Measurements from ENCODE around the gene GOLGA7B.

Gene GOLGA7B

DNA sequence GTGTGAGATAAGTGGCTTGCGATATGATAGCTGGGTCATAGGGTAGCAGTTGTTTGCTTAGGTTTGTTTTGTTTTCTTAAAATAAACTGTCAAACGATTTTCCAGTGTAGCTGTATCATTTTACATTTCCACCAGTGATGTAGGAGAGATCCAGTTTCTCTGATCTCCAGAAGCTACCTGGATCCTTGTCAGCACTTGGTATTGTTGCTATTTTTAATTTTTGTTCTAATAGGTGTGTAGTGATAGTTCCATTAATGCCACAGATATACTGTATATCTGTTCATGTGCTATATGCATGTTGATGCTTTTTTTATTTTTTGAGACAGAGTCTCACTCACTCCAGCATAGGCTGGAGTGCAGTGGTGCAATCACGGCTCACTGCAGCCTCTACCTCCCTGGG, 44.4 kb downstream of the GOLGA7B start:
- no peak for TF ChIP-seq Cebpa-rat (IDR thresholded peaks at IDR 0.05)
- Histone ChIP-seq H3K9ac (no peak overlapping the region), H3K36me3 (no peaks in the 10 kb centered on the region)

DNA sequence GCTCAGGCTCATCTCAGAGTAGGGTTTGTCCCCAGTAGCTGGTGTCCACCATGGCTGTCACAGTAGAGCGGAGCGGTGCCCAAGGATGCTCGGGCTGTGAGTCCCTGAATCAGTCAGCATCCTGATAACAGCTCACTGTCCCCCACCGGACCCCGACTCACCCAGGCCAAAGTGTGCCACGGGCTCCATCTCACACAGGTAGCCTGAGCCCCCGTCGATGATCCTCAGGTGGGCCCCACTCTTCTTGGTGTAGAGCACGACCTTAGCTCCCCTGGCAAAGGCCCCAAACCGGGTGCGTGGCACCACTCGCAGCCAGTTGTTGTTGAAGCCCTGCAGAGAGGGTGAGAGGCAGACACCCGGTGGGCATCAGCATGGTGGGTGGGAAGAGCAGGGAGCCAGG, 45.4 kb downstream of the GOLGA7B start:
- peak overlapping the region in 1 of 11 experiments; percentile 44; a peak in 2 of 22 replicates for H3K4me2 ChIP-seq
- no peaks in the 10 kb centered on the region; a peak in 1 of 22 replicates for H4K20me1 ChIP-seq
- TF ChIP-seq Cebpa-rat (IDR thresholded peaks at IDR 0.05): no peak
- no peak overlapping the region for H3K27ac ChIP-seq
- H3K4me1 ChIP-seq: peaks cover 0 to 13% (median 8%) of the 10 kb centered on the region in 10 experiments; a peak in 8 of 20 replicates
- no peaks in the 10 kb centered on the region for H3K27me3 ChIP-seq
- no peaks in the 10 kb centered on the region for H3K9me3 ChIP-seq (replicated peaks in 1 of 11)
- no peak overlapping the region for H3K4me3 ChIP-seq
- H3K9ac ChIP-seq: no peak overlapping the region
- no peaks in the 10 kb centered on the region for H3K36me3 ChIP-seq

More for the DNA sequence above, 44.4 kb downstream of the GOLGA7B start:
- H4K20me1 ChIP-seq: no peaks in the 10 kb centered on the region; a peak in 1 of 22 replicates
- no peak overlapping the region for H3K27ac ChIP-seq
- no peak overlapping the region for H3K4me2 ChIP-seq
- H3K27me3 ChIP-seq: no peaks in the 10 kb centered on the region
- H3K4me1 ChIP-seq: peaks cover 3 to 17% (median 9%) of the 10 kb centered on the region in 10 experiments; a peak in 9 of 20 replicates
- H3K4me3 ChIP-seq: no peak overlapping the region
- no peaks in the 10 kb centered on the region for H3K9me3 ChIP-seq (replicated peaks in 1 of 11)

- no peak for TF ChIP-seq Cebpa-rat (IDR thresholded peaks at IDR 0.05)
- H3K27me3 ChIP-seq: no peaks in the 10 kb centered on the region
- H3K9ac ChIP-seq: no peak overlapping the region
- H3K4me2 ChIP-seq: peak overlapping the region in 8 of 11 experiments; percentile 4 to 48 (median 36); a peak in 11 of 22 replicates
- H3K27ac ChIP-seq: no peak overlapping the region
- H3K9me3 ChIP-seq (replicated peaks in 1 of 11): no peaks in the 10 kb centered on the region
- H3K4me1 ChIP-seq: peaks cover 0 to 13% (median 8%) of the 10 kb centered on the region in 10 experiments; a peak in 8 of 20 replicates
- no peaks in the 10 kb centered on the region for H3K36me3 ChIP-seq
- no peak overlapping the region for H3K4me3 ChIP-seq
- H4K20me1 ChIP-seq: no peaks in the 10 kb centered on the region; a peak in 1 of 22 replicates
These were observed 46.3 kb downstream of the GOLGA7B start for GRCh38 chr10:97895915-97896314.

- H3K9me3 ChIP-seq (replicated peaks in 1 of 11): no peaks in the 10 kb centered on the region
- H3K4me2 ChIP-seq: no peak overlapping the region
- no peaks in the 10 kb centered on the region for H4K20me1 ChIP-seq
- H3K4me1 ChIP-seq: peaks cover 0 to 13% (median 8%) of the 10 kb centered on the region in 10 experiments; a peak in 8 of 20 replicates
- no peaks in the 10 kb centered on the region for H3K36me3 ChIP-seq
- no peak for TF ChIP-seq Cebpa-rat (IDR thresholded peaks at IDR 0.05)
- no peak overlapping the region for H3K9ac ChIP-seq
- H3K27me3 ChIP-seq: no peaks in the 10 kb centered on the region
- no peak overlapping the region for H3K27ac ChIP-seq
- H3K4me3 ChIP-seq: no peak overlapping the region
These were observed 47.2 kb downstream of the GOLGA7B start for GRCh38 chr10:97896756-97897358.

GRCh38 chr10:97898429-97898828, 48.8 kb downstream of the GOLGA7B start:
- no peak for TF ChIP-seq Cebpa-rat (IDR thresholded peaks at IDR 0.05)
- Histone ChIP-seq H3K27me3 (no peaks in the 10 kb centered on the region), H4K20me1 (no peaks in the 10 kb centered on the region), H3K4me1 (peaks cover 0 to 13% (median 8%) of the 10 kb centered on the region in 10 experiments; a peak in 8 of 20 replicates), H3K4me3 (no peak overlapping the region), H3K36me3 (no peaks in the 10 kb centered on the region), H3K4me2 (no peak overlapping the region), H3K9me3 (replicated peaks in 1 of 11) (no peaks in the 10 kb centered on the region), H3K9ac (no peak overlapping the region), H3K27ac (no peak overlapping the region)

DNA sequence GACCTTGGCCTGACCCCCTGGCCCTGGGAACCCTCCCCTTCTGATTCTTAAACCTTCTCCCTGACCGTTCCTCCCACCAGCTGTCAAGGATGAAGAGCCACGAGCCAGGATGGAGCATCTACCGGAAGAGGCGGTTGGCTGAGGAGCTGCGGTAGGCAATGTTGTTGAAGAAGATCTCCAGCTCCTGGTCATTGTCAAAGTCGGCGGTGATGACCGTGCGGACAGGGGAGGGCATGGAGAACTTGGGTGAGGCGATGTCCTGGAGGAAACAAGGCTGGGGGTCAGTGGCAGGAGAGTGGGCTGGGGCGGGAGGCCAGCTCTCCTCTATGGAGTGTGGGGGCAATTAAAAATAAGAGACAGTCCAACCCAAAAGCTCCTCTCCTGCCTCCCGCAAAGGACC, 51.7 kb downstream of the GOLGA7B start:
- Histone ChIP-seq H3K4me2 (no peak overlapping the region), H4K20me1 (no peaks in the 10 kb centered on the region; a peak in 2 of 22 replicates), H3K4me1 (peaks cover 0 to under 1% (median 0%) of the 10 kb centered on the region in 10 experiments; a peak in 2 of 20 replicates), H3K9me3 (replicated peaks in 1 of 11) (no peaks in the 10 kb centered on the region), H3K9ac (no peak overlapping the region), H3K27me3 (peaks cover 0 to 13% (median 8%) of the 10 kb centered on the region in 11 experiments; a peak in 12 of 22 replicates), H3K4me3 (no peak overlapping the region), H3K36me3 (no peaks in the 10 kb centered on the region), H3K27ac (no peak overlapping the region)
- TF ChIP-seq Cebpa-rat (IDR thresholded peaks at IDR 0.05): no peak

- Histone ChIP-seq H3K36me3 (no peaks in the 10 kb centered on the region), H3K4me1 (no peaks in the 10 kb centered on the region; a peak in 1 of 20 replicates), H3K27ac (no peak overlapping the region), H4K20me1 (peaks cover 0 to 6% (median 0%) of the 10 kb centered on the region in 11 experiments; a peak in 3 of 22 replicates), H3K9me3 (replicated peaks in 1 of 11) (no peaks in the 10 kb centered on the region), H3K27me3 (peaks cover 0 to 20% (median 12%) of the 10 kb centered on the region in 11 experiments; a peak in 12 of 22 replicates), H3K4me3 (no peak overlapping the region), H3K4me2 (no peak overlapping the region), H3K9ac (no peak overlapping the region)
- TF ChIP-seq Cebpa-rat (IDR thresholded peaks at IDR 0.05): no peak
These were observed 53.7 kb downstream of the GOLGA7B start for GRCh38 chr10:97903128-97904017.

GRCh38 chr10:97904018-97904381, 54.4 kb downstream of the GOLGA7B start:
- no peak for TF ChIP-seq Cebpa-rat (IDR thresholded peaks at IDR 0.05)

DNA sequence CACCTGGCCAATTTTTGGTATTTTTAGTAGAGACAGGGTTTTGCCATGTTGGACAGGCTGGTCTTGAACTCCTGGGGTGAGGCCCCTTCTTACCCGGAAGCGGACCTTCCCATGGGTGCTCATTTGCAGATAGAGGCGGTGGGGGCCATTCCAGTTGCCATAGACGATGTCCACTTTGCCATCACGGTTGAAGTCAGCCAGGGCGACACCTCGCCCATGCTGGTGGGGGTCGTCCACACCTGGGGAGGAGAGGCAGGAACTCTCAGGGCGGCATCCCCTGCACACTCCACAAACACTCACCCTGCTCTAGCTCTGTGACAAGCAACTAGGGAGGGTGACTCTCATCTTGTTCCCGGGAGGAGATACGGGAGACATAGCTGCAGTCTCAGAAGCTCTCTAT, 54.9 kb downstream of the GOLGA7B start:
- H3K9ac ChIP-seq: no peak overlapping the region
- no peak overlapping the region for H3K4me3 ChIP-seq
- H3K4me2 ChIP-seq: no peak overlapping the region
- H3K9me3 ChIP-seq (replicated peaks in 1 of 11): no peaks in the 10 kb centered on the region
- no peak overlapping the region for H3K27ac ChIP-seq
- no peaks in the 10 kb centered on the region; a peak in 1 of 20 replicates for H3K4me1 ChIP-seq
- H3K36me3 ChIP-seq: no peaks in the 10 kb centered on the region
- TF ChIP-seq Cebpa-rat (IDR thresholded peaks at IDR 0.05): no peak
- peaks cover 0 to 6% (median 0%) of the 10 kb centered on the region in 11 experiments; a peak in 3 of 22 replicates for H4K20me1 ChIP-seq
- H3K27me3 ChIP-seq: peaks cover 0 to 20% (median 12%) of the 10 kb centered on the region in 11 experiments; a peak in 12 of 22 replicates

More at GRCh38 chr10:97904018-97904381, 54.4 kb downstream of the GOLGA7B start:
- Histone ChIP-seq H3K27me3 (peaks cover 0 to 20% (median 12%) of the 10 kb centered on the region in 11 experiments; a peak in 12 of 22 replicates), H3K4me2 (no peak overlapping the region), H3K4me1 (no peaks in the 10 kb centered on the region; a peak in 1 of 20 replicates), H3K36me3 (no peaks in the 10 kb centered on the region), H3K9me3 (replicated peaks in 1 of 11) (no peaks in the 10 kb centered on the region), H4K20me1 (peaks cover 0 to 6% (median 0%) of the 10 kb centered on the region in 11 experiments; a peak in 3 of 22 replicates), H3K4me3 (no peak overlapping the region), H3K9ac (no peak overlapping the region), H3K27ac (no peak overlapping the region)
